Embryonic facial prominence (tissue), 1 donor: ENCODE data around the gene CTNS.

ENCODE experiments used
- DNase-seq: peaks from one replicate; pipeline ENCODE4 v3.0.0-alpha.2; 2016; ENCODE audit errors: extremely low spot score

The CTNS gene

GRCh38 chr17:3622977-3623594 is 13.5 kb upstream of the CTNS start:
- no peak for DNase-seq

- DNase-seq: no peak
Observed at GRCh38 chr17:3626831-3627768, 9.5 kb upstream of the CTNS start.

GRCh38 chr17:3627769-3628167 is 8.8 kb upstream of the CTNS start:
- no peak for DNase-seq

GRCh38 chr17:3630781-3631180 is 5.8 kb upstream of the CTNS start:
- no peak for DNase-seq

- DNase-seq: no peak
Observed at GRCh38 chr17:3632287-3632686, 4.3 kb upstream of the CTNS start.

GRCh38 chr17:3635474-3636153 is 946 bp upstream of the CTNS start:
- no peak for DNase-seq

- DNase-seq: no peak
Observed at GRCh38 chr17:3636908-3637373, 381 bp downstream of the CTNS start.

- DNase-seq: no peak
Observed at GRCh38 chr17:3639981-3640596, 3.5 kb downstream of the CTNS start.

- no peak for DNase-seq
Observed at GRCh38 chr17:3641014-3641413, 4.5 kb downstream of the CTNS start.

- DNase-seq: no peak
Observed at GRCh38 chr17:3641717-3642486, 5.3 kb downstream of the CTNS start.

GRCh38 chr17:3643889-3644349 is 7.4 kb downstream of the CTNS start:
- DNase-seq: no peak

- DNase-seq: no peak
Observed at GRCh38 chr17:3645310-3645709, 8.8 kb downstream of the CTNS start.

- no peak for DNase-seq
Observed at GRCh38 chr17:3647251-3647650, 10.7 kb downstream of the CTNS start.

- DNase-seq: no peak
Observed at GRCh38 chr17:3647769-3648555, 11.4 kb downstream of the CTNS start.

- no peak for DNase-seq
Observed at GRCh38 chr17:3655766-3656165, 19.2 kb downstream of the CTNS start.

GRCh38 chr17:3656353-3656752 is 19.8 kb downstream of the CTNS start:
- no peak for DNase-seq

GRCh38 chr17:3656755-3657587 is 20.4 kb downstream of the CTNS start:
- no peak for DNase-seq

- no peak for DNase-seq
Observed at GRCh38 chr17:3657588-3657869, 21.0 kb downstream of the CTNS start.

- no peak for DNase-seq
Observed at GRCh38 chr17:3657874-3658783, 21.6 kb downstream of the CTNS start.
